DND-41 (cell line): ENCODE results near the gene SMIM17.

Experiments
- ATAC-seq: fragments of 200-7000 bp; cut with Tn5 transposase; 3 replicates; pipeline ENCODE4 v1.9.1; 2021; ENCODE audit warnings: low read depth; ENCODE audit not compliant: insufficient read depth
- DNase-seq: peaks from one replicate; pipeline ENCODE4 v3.0.0-alpha.2; 2020
- H2AFZ ChIP-seq: 2 replicates; pipeline ENCODE4 v1.6.0; 2012; ENCODE audit warnings: low read depth, low read length
- H3K27ac ChIP-seq: 2 replicates; pipeline ENCODE4 v1.5.1; 2012; ENCODE audit warnings: low read length, inconsistent platforms
- H3K27me3 ChIP-seq: fragments of 200-600 bp; sonication (generic); 2 replicates; pipeline ENCODE4 v1.6.0; 2012; ENCODE audit warnings: low read length, mild to moderate bottlenecking, inconsistent platforms; ENCODE audit not compliant: insufficient read depth, poor library complexity
- H3K36me3 ChIP-seq: 2 replicates; pipeline ENCODE4 v1.5.1; 2012; ENCODE audit warnings: low read length, inconsistent platforms; ENCODE audit not compliant: insufficient read depth
- H3K4me1 ChIP-seq: 2 replicates; pipeline ENCODE4 v1.5.1; 2012; ENCODE audit warnings: mild to moderate bottlenecking, low read length; ENCODE audit not compliant: insufficient read depth
- H3K4me2 ChIP-seq: 2 replicates; pipeline ENCODE4 v1.6.0; 2012; ENCODE audit warnings: mild to moderate bottlenecking, moderate library complexity, low read length, inconsistent platforms; ENCODE audit not compliant: insufficient read depth
- H3K4me3 ChIP-seq, 2 experiments: fragments of 200-600 bp in 1 of 2; shearing (Covaris generic) in 1 of 2; 2 replicates each; pipeline ENCODE4 v1.5.1; 2012 to 2016; ENCODE audit warnings: inconsistent platforms in 2 of 2, low read length in 2 of 2, mild to moderate bottlenecking in 2 of 2, low read depth in 1 of 2, moderate library complexity in 1 of 2
- H3K79me2 ChIP-seq: 2 replicates; pipeline ENCODE4 v1.6.0; 2012; ENCODE audit warnings: low read length, inconsistent platforms; ENCODE audit not compliant: insufficient read depth
- H3K9ac ChIP-seq: 2 replicates; pipeline ENCODE4 v1.6.0; 2012; ENCODE audit warnings: low read depth, mild to moderate bottlenecking, inconsistent platforms, low read length, moderate library complexity
- H3K9me3 ChIP-seq: 2 replicates; pipeline ENCODE4 v1.5.1; 2012; ENCODE audit warnings: low read length, moderate library complexity, mild to moderate bottlenecking, inconsistent platforms; ENCODE audit not compliant: insufficient read depth, severe bottlenecking
- H4K20me1 ChIP-seq: 2 replicates; pipeline ENCODE4 v1.6.0; 2012; ENCODE audit warnings: low read length; ENCODE audit not compliant: insufficient read depth
- CTCF ChIP-seq: IDR thresholded peaks from 2 replicates; pipeline ENCODE4 v1.5.1; 2012; ENCODE audit warnings: borderline replicate concordance, low read length, moderate library complexity, mild to moderate bottlenecking; ENCODE audit not compliant: poor library complexity, severe bottlenecking; ENCODE audit errors: extremely low read depth
- EZH2 ChIP-seq: IDR thresholded peaks from 3 replicates; pipeline ENCODE4 v1.6.1; 2012; ENCODE audit warnings: borderline replicate concordance, low read depth, mild to moderate bottlenecking, moderate library complexity, low read length, inconsistent platforms; ENCODE audit not compliant: severe bottlenecking

The SMIM17 gene

GRCh38 chr19:56619121-56619520 lies 23.8 kb upstream of the SMIM17 start:
- DNase-seq (no peak), ATAC-seq (no peak)
- H3K4me1 ChIP-seq, result no peaks in the 10 kb centered on the region
- no peak overlapping the region for H3K4me2 ChIP-seq
- no peak overlapping the region for H3K9ac ChIP-seq
- TF ChIP-seq CTCF, result no peak
- no peak for TF ChIP-seq EZH2
- peaks cover 9% of the 10 kb centered on the region for H3K9me3 ChIP-seq
- H4K20me1 ChIP-seq, result peaks cover 10% of the 10 kb centered on the region; the same call in 1 of the 2 replicates
- no peak overlapping the region for H3K4me3 ChIP-seq
- H3K27me3 ChIP-seq, result no peaks in the 10 kb centered on the region
- no peak overlapping the region for H3K27ac ChIP-seq
- H2AFZ ChIP-seq, result no peak overlapping the region
- peaks cover 56% of the 10 kb centered on the region for H3K36me3 ChIP-seq
- peaks cover 46% of the 10 kb centered on the region for H3K79me2 ChIP-seq

- H4K20me1 ChIP-seq, result peaks cover 10% of the 10 kb centered on the region; the same call in 1 of the 2 replicates
- H3K27ac ChIP-seq, result no peak overlapping the region
- H3K4me2 ChIP-seq, result no peak overlapping the region
- no peaks in the 10 kb centered on the region for H3K4me1 ChIP-seq
- H3K27me3 ChIP-seq, result no peaks in the 10 kb centered on the region
- ATAC-seq (no peak), DNase-seq (no peak)
- peaks cover 23% of the 10 kb centered on the region for H3K79me2 ChIP-seq
- no peak for TF ChIP-seq CTCF
- TF ChIP-seq EZH2, result no peak
- H3K9ac ChIP-seq, result no peak overlapping the region
- peaks cover 61% of the 10 kb centered on the region for H3K36me3 ChIP-seq
- H2AFZ ChIP-seq, result no peak overlapping the region
- H3K9me3 ChIP-seq, result peaks cover 7% of the 10 kb centered on the region
- H3K4me3 ChIP-seq, result no peak overlapping the region
These were observed 20.6 kb upstream of the SMIM17 start for GRCh38 chr19:56622374-56622773.

- no peak for TF ChIP-seq EZH2
- TF ChIP-seq CTCF, result no peak
- H3K4me3 ChIP-seq, result no peak overlapping the region
- H2AFZ ChIP-seq, result no peak overlapping the region
- no peaks in the 10 kb centered on the region for H3K4me1 ChIP-seq
- no peak overlapping the region for H3K27ac ChIP-seq
- no peaks in the 10 kb centered on the region for H3K27me3 ChIP-seq
- H3K79me2 ChIP-seq, result peaks cover 17% of the 10 kb centered on the region
- H3K36me3 ChIP-seq, result peaks cover 55% of the 10 kb centered on the region
- peaks cover 7% of the 10 kb centered on the region for H3K9me3 ChIP-seq
- DNase-seq (no peak), ATAC-seq (no peak)
- H4K20me1 ChIP-seq, result peaks cover 8% of the 10 kb centered on the region; the same call in 1 of the 2 replicates
- no peak overlapping the region for H3K4me2 ChIP-seq
- no peak overlapping the region for H3K9ac ChIP-seq
These were observed 20.0 kb upstream of the SMIM17 start for GRCh38 chr19:56623006-56623405.

GRCh38 chr19:56625708-56626107 lies 17.3 kb upstream of the SMIM17 start:
- no peaks in the 10 kb centered on the region for H3K79me2 ChIP-seq
- ATAC-seq (no peak), DNase-seq (no peak)
- H3K27me3 ChIP-seq, result no peaks in the 10 kb centered on the region
- H3K9me3 ChIP-seq, result peaks cover 11% of the 10 kb centered on the region
- H3K4me2 ChIP-seq, result no peak overlapping the region
- H3K36me3 ChIP-seq, result peaks cover 49% of the 10 kb centered on the region
- no peak overlapping the region for H3K4me3 ChIP-seq
- peaks cover 3% of the 10 kb centered on the region; the same call in 1 of the 2 replicates for H4K20me1 ChIP-seq
- no peak overlapping the region for H3K27ac ChIP-seq
- no peak overlapping the region for H2AFZ ChIP-seq
- no peak overlapping the region for H3K9ac ChIP-seq
- no peaks in the 10 kb centered on the region for H3K4me1 ChIP-seq
- TF ChIP-seq EZH2 (no peak), CTCF (no peak)
